GF-D8 (cell line): ENCODE data around the gene TIMP2.

Experiments
- DNase-seq: peaks from one replicate; lab custom pipeline; 2025; lab: John Stamatoyannopoulos, UW

Gene TIMP2

DNA sequence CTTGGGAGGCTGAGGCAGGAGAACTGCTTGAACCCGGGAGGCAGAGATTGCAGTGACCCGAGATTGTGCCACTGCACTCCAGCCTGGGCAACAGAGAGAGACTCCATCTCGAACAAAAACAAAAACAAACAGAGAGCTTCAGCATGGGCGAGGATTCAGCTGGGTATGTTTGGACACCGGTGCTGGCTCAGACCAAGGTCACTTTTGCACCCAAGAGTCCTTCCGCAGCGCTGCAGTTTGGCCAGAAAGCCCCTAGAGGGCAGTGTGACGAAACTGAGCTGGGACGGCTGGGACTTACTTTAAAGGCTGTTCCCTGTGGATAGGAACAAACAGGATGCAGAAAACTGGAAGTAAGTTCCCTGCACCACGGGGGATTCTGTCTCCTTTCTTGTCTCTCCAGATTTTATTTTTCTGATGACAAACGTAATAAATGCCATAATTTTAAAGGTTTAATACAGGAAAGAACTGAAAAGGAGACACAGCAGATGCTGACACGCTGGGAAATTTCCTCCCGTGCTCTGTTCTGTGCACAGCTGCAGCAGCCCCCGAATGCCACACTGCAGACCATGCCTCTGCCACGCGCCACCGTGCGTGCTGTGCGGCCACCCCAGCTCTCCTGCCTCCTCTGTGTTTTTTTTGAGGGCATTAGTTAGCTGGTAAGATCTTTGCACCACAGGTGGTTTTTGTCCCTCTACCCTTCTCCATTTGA is 59.4 kb downstream of the TIMP2 start:
- DNase-seq: peak; percentile 16

DNA sequence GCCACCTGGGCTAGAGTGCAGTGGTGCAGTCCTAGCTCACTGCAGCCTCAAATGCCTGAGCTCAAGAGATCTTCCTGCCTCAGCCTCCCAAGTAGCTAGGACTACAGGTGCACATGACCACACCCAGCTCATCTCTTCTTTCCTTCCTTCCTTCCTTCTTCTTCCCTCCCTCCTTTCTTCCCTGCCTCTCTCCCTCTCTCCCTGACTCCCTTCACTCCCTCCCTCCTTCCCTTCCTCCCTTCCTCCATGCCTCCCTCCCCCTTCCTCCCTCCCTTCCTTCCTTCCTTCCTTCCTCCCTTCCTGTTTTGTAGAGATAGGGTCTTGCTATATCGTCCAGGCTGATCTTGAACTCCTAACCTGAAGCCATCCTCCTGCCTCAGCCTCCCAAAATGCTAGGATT is 61.1 kb downstream of the TIMP2 start:
- no peak for DNase-seq

DNA sequence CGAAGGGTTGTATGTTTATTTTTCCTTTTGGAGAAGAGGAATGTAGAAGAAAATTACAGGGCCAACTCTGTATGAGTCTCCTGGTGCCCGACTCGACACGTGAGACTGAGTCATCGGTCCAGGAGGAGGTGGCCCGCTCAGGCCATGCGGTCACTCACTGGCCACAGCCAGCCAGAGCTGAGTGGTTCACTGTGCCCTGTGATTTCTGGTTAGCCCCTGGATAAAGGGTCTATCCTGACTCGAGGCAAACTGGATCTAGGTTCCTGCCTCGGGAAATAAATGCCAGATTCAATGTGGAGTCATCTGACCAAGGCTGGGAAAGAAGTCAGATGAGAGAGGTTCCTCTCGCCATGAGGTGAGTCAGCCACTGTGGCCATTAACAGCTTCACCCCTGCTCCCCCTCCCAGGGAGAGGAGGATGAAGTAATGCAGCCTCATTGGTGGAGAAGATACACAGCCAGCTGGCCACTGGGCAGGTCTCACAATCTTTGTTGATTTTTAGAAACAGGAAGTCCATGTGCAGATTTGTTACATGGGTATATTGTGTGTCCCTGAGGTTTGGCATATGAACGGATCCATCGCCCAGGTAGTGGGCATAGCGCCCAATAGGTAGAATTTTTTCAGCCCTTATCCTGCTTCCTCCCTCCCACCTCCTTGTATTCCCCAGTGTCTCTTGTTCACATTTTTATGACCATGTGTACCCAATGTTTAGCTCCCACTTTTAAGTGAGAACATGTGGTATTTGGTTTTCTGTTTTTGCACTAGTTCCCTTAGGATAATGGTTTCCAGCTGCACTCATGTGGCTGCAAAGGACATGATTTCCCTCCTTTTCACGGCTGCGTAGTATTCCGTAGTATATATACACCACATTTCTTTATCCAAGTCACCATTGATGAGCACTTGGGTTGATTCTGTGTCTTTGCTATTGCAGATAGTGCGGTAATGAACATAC is 62.8 kb downstream of the TIMP2 start:
- no peak for DNase-seq

DNA sequence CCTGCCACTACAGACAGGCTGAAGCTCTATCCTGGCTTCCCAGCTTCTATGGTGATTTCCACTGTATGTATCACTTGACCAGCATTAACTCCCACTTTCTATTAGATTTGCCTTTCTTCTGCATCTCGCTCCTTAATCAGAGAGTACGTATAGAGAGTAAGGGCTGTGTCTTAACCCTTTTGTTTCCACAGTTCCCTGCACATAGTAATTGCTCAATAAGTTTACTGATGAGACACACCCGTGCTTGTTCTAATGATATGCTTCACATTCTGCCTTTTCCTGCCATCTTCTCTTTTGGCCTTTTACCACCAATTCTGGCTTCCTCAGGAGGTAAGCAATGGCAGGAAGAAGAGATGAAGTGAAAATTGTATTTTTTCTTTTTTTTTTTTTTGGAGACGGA is 64.0 kb downstream of the TIMP2 start:
- DNase-seq: no peak

DNA sequence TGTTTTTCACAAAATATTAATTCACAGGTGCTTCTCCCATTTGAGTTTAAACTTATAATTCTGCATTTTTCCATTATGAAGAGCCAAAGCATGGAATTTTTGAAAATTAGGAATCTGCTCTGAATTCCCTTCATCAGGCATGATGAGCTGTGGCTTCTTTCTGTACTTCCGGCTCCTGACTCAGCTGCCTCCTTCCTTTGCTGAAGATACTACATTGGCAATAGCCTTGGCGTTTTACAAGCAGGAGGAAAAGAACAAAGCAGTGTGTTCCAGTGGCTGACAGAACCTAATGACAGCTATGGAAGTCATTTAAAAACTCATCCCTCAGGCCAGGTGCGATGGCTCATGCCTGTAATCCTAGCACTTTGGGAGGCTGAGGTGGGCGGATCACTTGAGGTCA is 66.1 kb downstream of the TIMP2 start:
- DNase-seq: no peak

DNA sequence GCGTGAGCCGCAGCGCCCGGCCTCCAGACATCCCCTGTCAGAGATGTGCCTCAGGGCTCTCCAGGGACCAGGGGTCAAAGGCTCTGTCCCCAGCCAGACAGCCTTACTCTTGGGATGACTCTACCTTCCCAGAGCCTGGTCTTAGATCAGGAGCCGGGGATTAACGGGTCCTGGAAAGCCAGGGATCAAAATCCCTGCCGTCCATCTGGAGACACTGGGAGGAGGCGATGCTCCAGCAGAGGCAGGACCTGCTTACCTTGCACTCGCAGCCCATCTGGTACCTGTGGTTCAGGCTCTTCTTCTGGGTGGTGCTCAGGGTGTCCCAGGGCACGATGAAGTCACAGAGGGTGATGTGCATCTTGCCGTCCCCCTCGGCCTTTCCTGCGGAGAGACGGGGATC is 67.9 kb downstream of the TIMP2 start:
- DNase-seq: no peak

DNA sequence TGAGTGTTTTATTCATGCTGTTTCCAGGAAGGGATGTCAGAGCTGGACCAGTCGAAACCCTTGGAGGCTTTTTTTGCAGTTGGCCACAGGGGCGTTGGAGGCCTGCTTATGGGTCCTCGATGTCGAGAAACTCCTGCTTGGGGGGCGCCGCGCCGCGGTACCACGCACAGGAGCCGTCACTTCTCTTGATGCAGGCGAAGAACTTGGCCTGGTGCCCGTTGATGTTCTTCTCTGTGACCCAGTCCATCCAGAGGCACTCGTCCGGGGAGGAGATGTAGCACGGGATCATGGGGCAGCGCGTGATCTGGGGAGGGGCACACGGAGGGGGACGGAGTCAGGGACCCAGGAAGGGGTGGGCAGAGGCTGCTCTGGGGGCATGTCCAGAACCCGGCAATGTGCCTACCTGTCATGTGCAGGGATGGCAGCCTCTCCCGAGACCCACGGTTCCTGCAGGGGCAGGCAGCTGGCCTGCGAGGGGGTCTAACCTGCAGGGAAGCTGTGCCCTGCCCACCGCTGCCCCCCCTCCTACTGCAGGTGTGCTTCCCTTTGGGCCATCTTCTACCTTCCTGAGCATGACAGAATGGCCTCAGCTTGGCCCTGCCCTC is 69.5 kb downstream of the TIMP2 start:
- DNase-seq: no peak

DNA sequence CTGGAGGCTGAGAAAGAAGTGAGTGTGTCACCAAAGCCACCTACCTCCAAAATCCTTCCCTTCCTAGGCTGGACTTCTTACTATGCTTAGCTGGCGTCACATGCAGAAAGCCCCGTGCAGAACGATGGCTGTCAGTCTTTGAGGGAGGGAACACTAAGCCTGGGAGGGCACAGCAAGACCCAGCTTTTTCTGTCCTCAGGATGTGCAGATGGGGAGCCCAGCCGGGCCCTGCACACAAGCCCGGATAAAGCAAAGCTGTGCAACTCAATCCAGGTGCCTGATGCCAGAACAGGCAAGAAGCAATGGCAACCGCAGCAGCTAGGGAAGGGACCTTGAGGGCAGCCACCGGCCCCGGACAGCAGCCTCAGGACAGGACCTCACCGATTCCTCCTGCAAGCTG is 70.7 kb downstream of the TIMP2 start:
- no peak for DNase-seq

DNA sequence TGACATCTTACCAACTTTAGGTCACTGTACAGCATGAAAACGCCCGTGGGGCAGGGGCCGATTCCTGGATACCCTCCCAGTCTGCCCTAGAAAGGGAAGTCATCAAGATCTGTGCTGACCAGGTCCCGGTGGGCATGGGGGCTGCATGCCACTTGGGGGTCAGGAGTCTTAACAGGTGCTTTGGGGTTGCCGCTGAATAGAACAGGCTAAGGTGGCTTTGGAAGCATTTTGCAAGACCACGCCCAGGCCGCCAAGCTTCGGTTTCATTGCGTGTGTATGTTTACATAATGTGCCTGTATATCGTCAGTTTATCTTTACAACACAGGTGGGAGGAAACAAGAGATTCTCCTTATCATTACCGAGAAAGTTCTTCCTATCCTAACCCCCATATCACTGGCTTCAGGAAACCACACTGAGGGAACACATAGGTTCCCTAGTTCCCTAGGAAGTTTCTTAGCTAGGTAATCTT is 71.2 kb downstream of the TIMP2 start:
- DNase-seq: no peak

DNA sequence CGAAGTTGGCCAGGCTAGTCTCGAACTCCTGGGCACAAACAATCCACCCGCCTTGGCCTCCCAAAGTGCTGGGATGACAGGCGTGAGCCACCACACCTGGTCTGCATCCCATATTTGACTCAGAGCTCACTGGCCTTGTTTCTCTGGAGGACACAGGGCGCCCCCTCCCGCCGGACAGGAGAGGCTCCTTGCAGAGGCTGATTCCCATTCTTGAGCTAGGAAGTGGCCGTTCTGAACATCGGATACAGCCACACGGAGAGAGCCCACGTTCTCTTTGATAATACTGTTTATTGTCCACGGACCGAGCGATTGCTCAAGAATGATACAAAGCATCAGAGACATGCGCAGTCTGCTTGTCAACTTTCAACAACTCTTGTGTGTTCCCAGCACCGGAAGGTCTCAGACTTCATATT is 72.5 kb downstream of the TIMP2 start:
- no peak for DNase-seq

DNA sequence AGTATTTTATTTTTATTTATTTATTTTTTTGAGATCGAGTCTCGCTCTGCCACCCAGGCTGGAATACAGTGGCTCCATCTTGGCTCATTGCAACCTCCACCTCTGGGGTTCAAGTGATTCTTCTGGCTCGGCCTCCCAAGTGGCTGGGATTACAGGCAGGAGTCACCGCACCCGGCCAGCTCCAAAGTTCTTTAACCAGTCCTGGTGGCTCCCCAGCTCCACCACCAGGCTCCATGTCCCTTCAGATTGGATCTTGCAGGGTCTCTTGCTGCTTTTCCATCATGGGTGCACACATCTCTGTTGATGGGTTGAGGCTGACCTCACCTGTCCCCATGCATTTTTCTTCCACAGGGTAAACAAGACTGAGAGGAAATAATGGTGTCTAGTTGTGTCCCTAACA is 76.2 kb downstream of the TIMP2 start:
- DNase-seq: no peak

DNA sequence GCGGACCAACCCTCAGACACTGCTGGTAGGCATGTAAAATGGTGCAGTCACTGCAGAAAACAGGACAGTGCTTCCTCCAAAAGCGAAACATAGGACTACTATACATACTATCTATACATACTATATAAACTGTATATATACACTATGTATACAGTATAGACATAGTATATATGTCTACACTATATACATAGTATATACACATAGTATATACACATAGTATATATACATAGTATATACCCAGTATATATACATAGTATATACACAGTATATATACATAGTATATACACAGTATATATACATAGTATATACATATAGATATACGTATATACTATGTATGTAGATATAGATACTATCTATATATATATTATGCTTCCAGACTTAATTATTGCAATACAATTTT is 78.1 kb downstream of the TIMP2 start:
- DNase-seq: no peak

DNA sequence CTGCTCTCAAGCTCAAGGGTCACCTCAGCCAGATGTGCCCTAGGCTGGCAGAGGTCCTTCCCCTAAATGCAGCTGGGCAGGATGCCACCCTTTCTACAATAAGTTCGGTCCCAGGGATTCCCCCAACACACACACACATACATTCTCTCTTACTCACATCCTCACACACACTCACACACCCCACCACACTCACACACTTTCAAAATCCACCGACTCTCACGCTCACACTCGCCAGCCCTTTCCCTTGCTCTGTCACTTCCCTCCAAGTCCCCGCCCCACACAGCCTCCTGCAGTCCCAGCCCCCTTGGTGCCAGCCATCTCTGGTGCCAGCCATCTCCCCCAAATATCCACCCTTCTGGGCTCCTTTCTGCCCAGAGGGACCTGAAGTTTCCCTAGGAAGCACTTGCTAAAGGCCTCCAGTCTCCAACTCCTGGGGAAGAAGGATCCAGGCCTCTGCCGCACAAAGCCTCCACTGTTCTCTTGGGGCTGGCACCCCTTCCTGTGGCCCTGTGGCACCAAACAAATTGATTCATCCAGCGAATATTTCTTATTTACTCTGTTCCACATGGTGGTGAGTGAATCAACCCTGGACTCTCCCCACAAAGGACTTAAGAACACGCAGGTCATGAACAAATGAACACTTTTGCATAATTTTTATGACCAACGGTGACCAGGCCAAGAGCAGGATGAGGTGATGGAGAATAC is 80.7 kb downstream of the TIMP2 start:
- DNase-seq: no peak

DNA sequence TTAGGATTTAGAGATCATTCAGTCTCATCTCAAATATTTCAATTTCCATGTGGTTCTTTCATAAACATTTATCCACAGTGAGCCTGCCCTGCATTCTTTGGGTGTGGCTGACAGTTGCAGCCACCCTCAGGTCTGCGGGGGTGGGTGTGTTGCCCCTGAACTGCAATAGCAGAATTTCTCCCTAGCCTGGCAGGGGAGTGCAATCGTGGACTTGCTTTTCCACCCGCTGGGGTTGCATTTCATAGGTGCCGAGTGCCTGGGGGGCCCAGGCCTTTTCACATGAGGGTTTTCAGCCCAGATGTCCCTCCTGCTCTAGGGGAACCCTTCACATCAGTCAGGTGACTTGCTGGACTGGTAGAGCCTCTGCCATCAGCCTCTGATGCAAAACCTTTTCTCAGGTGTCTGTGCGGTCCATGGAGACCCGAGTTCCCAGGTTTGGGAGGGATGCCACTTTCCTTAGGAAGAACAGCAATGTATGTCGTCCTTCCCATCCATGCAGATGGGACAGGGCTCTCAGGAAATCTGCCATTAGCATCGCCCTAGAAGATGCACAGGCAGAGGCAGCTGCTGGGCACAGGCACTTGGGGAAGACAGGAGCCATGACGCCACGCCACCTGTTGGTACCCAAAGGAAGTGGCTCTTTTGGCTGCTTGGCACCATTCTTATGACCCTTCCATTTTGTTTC is 82.2 kb downstream of the TIMP2 start:
- DNase-seq: peak; percentile 25

DNA sequence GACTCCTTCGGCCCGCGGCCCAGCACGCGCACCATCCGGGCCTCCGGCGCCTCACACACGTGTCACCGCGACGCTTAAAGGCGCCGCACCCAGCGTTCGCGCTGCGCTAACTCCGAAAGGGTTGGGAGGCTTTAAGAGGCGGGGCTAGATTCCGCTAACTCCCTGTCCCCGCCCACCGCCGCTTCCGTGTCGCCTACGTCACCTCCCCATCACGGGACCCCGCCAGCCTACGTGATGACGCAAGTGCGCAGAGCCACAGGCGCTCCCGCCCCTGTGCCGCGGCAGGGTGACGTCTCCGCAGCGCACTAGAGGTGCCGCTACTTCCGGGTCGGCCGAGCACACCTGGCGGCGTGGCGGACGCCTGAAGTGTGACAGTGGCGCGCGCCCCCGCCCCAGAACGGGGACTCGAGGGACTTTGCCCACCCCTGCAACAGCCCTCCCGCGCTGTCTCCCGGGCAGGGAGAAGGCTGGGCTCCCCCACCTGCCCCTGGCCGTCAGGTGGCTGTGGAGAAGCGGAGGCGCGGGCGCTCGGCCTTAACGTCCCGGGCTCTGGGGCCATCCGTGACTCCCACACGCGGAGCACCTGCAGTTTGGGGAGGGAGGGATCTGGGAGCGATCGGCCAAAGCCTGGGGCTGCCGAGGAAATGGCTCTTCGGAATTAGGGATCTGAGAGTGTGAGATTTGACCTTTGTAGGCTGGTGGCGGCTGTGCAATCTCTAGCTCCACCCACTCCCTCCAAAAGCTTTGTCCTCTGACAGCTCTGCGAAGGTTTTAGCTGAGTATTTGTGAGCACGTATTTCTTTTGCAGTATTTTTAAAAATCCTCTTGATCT is 84.2 kb downstream of the TIMP2 start, which contains the start of gene USP36:
Gene USP36 (minus strand): TSS at position 35 of the 832 bp plus-strand sequence. CDS start 4,451 bp downstream, outside the sequence.
- peak; percentile 94 for DNase-seq

DNA sequence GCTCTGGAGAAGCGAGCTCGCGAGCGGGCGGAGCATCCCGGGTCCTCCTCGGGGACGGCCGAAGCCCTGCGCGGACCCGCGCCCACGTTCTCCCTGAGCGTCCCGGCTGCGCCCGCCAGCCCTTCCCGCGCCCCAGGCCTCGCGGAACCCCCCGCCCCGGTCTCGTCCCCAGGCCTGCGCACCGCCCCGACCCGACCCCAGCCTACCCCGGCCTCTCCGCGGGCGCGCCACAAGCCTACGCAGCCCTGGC is 84.7 kb downstream of the TIMP2 start:
- DNase-seq: no peak

DNA sequence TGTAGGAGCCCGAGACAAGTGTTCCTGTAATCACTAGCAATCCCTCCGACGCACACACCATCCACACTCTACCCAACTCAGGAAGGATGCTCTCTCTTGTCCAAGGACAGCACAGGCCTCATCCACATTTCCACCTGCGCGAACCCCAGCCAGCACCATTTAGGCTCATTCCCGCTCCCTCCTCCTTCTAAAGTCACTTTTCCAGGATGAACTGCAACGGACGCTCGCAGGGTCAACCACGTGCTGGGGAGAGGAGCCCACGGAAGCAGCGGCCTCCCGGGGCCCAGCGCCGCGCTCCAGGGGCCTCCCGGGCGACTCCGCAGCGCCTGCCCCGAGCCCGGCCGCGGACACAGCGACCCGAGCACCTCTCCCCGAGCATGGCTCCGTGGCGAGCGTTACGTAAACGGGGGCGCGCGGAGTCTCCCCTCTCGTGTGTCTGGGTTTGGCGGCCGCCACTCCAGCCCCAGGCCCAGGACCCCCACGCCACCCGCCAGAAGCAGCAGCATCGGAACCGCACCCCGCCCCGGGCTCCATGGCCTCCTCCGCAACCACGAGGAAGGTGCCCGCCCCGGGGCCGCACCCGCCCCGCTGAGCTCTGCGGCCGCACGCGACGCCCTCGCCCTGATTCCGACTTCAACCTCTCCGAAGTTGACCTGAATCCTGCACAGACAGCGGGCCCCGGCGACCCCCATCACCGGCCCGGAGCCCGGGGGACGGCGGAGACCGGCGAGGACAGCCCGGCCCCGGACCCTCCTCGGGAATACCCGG is 85.2 kb downstream of the TIMP2 start:
- DNase-seq: peak; percentile 2

DNA sequence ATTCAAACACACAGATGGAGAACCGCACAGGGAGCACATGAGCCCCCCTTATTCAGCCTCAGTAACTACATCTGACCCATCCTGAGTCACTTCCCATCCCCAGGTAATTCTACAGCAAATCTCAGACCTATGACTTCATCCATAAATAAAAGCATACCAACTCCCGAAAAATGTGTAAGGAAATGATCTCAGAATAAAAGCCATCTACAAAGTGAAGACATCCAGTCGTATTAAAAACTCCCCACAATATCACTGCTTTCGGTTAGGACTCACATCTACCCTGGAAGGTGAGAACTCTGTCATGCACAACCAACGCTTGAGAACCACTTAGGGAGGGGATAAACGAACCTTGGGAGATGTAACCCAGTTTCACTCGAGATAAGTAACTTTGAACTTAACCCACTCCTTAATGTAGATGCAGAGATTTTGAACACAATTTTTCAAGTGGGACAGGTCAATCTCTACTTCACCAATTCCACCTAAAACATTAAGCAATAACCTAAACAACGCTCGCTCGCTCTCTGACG is 85.9 kb downstream of the TIMP2 start:
- DNase-seq: no peak

DNA sequence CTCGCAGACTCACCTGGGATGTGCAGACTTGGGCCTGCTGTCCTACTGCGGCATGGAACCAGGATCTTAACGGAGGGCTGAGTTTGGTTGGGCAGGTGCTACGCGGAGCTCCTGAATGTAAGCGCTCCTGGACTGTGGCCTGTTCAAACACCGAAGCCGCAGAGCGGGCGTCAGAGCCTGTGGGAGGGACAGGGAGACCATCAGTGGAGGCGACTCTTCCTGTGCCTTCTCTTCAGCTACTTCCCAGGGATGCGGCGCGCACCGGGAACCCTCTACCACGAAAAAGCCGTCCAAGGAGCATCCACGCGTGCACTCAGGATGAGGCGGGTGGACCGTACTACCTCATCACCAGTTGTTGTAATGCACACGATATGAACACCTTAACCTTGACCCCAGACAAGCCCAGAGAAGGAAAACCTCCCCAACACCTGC is 86.6 kb downstream of the TIMP2 start:
- DNase-seq: no peak
